ENCODE measurements around the gene PWP2.
"Not testable (repeated sequence)": the region's sequence is repeated elsewhere in the genome, so short reads cannot be mapped to it uniquely, and the experiment has no call there.

Gene PWP2

GRCh38 chr21:44167527-44167926, 60.3 kb downstream of the PWP2 start:
- not testable (repeated sequence) for DNase-seq

DNA sequence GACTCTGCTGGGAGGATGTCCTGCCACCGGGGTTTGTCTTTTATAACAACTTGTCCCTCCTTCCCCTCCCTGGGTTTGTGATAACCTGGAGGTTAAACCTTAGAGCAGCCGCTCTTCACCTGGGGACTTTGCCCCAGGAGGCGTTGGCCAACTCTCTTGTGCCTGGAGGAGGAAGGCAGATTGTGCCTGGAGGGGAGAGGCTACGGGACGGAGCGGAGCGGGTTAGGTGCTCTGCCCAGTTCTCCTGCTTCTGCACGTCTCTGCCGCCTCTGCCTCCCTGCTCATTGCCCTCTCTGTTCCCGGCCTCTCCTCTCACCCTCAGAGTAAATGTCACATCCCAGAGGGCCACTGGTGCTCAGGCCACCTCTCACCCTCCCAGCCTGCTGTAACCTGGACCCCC, 63.1 kb downstream of the PWP2 start:
- not testable (repeated sequence) for DNase-seq

GRCh38 chr21:44170863-44171262, 63.7 kb downstream of the PWP2 start:
- DNase-seq: not testable (repeated sequence)

DNA sequence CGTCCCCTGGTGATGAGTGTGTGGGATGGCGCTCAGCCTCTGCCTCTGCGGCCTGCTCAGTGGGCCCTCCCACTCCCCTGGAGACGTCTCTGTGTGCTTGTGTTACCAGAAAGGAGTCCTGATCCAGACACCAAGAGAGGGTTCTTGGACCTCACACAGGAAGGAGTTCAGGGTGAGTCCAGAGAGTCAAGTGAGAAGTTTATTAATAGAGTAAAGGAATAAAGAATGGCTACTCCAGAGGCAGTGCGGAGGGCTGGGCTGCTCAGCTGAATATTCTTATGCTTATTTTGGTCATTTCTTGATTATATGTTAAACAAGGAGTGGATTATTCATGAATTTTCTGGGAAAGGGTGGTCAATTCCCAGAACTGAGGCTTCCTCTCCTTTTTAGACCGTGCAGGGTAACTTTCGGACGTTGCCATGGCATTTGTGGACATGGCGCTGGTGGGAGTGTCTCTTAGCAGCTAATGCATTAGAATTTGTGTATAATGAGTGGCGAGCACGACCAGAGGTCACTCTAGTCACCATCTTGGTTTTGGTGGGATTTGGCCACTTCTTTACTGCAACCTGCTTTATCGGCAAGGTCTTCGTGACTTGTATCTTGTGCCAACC, 64.9 kb downstream of the PWP2 start:
- not testable (repeated sequence) for DNase-seq

DNA sequence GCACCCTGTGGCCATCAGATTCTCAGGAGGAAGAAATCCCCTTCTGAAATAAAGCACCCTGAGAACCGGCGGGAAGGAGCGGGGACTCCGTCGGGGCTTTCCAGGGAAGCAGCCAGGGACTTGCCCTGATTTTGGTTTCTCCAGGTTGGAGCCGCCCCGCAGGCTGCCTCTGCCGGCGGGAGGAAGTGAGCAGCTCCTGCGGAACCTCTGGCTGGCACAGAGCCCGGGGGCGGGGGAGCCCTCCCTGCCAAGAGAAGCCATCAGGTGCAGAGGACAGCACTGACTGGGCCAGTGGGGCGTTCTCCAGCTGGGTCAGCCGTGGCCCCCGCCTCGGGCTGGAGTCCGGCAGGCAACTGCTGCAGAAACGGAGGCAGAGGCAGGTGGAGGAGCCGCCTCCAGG, 65.5 kb downstream of the PWP2 start:
- DNase-seq: not testable (repeated sequence)

GRCh38 chr21:44175189-44175588, 68.0 kb downstream of the PWP2 start:
- DNase-seq: not testable (repeated sequence)

DNA sequence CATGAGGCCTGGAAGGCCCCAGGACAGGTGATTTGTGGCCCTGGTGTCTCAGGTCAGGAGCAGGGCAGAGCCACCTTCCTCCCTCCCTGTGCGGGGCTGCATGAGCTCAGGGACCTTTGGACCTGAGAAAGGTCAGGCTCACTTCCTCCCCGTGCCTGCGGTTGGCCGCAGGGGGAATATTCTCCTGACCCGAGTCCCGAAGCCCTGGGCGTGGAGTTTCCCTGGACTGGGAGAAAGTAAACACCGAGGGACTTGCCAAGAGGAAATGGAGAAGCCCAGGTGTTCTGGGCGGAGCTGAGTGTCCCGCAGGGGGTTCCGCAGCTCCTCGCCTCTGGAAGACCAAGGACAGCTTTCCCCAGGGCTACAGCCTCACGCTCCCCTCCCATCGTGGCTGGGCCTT, 68.9 kb downstream of the PWP2 start:
- not testable (repeated sequence) for DNase-seq
